GM19035 (cell line): ENCODE results near the gene ALDH3B1.

Experiments used
- ATAC-seq: cut with Tn5 transposase; IDR thresholded peaks from one replicate; pipeline ENCODE4 v1.9.1; 2021; ENCODE audit not compliant: unreplicated experiment

ALDH3B1 gene

GRCh38 chr11:68028802-68029545, 18.8 kb downstream of the ALDH3B1 start:
- no peak for ATAC-seq

DNA sequence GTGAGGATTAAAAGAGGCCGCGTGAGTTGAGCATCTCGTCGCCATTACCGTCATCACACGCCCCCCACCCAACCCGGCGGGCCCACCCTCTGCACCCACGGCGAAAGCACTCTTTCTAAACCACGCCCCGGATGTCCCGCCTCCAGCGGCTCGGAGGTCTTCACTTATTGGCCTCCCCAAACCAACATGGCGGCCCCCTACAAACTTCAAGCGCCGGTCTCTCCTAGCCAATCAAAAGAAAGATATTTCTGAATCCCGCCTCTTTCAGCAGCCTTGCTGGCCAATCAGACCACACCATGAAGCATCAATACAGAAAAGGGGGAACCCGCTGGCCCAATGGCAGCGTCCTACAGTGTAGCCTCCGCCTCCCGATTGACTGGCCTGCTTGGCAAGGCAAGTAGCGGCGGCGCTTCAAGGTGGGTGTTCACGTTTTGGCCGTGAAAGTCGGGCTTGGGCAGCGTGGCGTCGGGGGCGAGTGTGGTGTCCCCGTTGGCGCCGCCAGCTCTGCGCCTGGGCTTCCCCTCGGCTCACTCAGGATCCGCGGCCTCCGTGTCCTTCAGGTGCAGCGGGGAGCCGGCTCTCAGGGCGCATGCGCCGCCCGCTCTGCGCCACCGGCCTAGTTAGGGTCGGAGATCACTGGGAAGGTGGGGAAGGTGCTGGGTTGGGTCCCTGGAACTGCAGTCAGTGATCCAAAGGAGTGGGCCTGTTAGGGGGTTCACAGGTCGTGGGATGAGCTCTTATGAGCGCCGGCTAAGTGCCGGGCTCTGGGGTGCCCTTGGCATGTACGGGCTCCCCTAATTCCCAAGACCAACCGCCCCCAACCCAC, 20.4 kb downstream of the ALDH3B1 start, which contains the start of gene NDUFS8:
Gene NDUFS8, plus strand, starts transcription at position 364 of the 826 bp plus-strand sequence. CDS start 1,471 bp downstream, outside the sequence.
- ATAC-seq = peak; percentile 91

- ATAC-seq = no peak
Measured at GRCh38 chr11:68031144-68031464, 21.0 kb downstream of the ALDH3B1 start.

DNA sequence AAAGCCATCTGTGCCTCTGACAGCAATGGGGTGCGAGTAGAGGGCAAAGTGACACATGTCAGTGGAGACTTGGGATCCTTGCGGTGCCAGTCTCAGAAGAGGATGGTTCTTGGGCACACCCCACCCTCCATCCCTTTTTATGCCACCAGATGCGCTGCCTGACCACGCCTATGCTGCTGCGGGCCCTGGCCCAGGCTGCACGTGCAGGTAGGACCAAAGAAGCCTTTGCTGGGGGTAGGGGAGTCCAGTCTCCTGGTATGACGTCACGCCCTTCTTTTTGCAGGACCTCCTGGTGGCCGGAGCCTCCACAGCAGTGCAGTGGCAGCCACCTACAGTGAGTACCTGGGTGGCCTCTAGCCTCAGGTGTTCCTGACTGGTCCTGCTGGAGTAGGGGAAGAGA, 21.9 kb downstream of the ALDH3B1 start:
- ATAC-seq = no peak

- ATAC-seq = no peak
Measured at GRCh38 chr11:68032997-68033707, 23.0 kb downstream of the ALDH3B1 start.

GRCh38 chr11:68033708-68034045, 23.6 kb downstream of the ALDH3B1 start:
- ATAC-seq = no peak

DNA sequence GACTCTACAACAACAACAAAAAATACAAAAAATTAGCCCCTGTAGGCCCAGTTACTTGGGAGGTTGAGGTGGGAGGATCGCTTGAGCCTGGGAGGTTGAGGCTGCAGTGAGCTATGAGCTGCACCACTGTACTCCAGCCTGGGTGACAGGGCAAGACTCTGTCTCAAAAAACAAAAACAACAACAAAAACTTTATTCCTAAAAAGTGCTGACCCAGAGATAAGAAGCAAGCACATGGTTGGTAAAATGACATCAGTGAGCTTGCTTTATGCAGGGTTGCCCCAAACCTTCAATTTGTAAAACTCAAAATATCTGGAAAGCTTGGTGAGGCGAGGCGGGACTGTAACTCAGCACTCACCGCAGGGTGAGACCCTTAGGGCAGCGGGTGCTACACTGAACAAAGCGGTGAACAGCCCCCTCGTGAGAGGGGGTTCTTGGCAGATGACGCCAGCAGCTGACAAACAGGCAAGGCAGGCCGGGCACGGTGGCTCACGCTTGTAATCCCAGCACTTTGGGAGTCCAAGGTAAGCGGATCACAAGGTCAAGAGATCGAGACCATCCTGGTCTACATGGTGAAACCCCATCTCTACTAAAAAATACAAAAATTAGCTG, 25.2 kb downstream of the ALDH3B1 start:
- no peak for ATAC-seq

DNA sequence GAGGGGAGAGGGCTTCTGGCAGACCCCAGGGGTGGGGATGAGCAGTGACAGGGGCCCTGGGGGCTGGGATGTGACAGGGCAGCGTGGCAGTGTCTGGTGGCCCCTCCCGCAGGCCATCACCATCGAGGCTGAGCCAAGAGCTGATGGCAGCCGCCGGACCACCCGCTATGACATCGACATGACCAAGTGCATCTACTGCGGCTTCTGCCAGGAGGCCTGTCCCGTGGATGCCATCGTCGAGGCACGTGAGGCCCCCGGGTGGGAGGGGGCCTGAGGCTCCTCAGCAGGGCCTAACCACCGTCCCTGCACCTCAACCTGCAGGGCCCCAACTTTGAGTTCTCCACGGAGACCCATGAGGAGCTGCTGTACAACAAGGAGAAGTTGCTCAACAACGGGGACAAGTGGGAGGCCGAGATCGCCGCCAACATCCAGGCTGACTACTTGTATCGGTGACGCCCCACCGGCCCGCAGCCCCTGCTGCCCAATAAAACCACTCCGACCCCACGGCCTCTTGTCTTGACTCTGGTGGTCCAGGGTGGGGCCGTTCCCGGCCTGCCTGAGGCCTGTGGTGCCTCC, 26.1 kb downstream of the ALDH3B1 start:
- no peak for ATAC-seq

- no peak for ATAC-seq
Measured at GRCh38 chr11:68036717-68037239, 26.7 kb downstream of the ALDH3B1 start.

DNA sequence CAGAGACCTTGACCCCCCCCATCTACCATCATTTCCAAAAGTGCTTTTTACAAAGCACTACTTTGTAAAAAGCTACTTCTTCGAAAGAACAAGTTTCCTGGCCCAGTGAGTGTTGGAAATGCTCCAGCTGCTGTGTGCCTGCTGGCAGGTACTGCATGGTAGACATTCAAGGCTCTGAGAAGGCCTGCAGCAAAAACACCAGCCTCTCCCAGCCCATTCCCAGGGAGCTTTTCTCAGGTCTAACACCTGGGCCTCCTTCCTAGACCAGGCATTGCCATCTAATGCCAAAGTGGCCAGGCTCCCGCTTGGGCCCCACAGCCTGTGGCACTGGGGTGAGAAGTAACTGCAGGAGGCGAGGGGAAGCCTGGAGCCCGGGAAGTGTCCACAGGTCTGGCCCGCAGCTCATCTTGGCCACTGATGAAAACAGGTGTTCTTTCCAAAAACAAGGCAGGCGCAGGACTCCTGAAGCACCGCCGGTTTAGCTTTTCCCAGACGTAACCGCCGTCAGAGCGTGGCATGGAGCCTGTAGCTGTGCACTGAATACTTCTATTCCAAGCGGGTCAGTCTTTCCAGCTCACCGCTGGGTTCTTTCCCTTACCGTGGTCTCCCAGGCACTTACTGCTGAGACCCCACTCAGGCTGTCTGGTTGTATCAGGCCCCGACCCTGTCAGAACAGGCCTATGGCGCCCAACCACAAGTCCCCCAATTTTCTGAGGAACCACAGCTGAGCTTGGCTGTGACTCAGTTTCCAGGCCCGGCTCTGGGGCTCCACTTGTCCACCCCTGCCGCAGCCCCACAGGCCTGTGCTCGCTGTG, 27.5 kb downstream of the ALDH3B1 start:
- no peak for ATAC-seq

- ATAC-seq = no peak
Measured at GRCh38 chr11:68038226-68038717, 28.1 kb downstream of the ALDH3B1 start.

GRCh38 chr11:68038718-68039525, 28.8 kb downstream of the ALDH3B1 start, which contains the start of gene TCIRG1:
TSS of gene TCIRG1 (plus strand) at chr11:68039025. CDS start at chr11:68041272, 2,247 bp downstream.
- ATAC-seq = no peak

- no peak for ATAC-seq
Measured at GRCh38 chr11:68039526-68040086, 29.5 kb downstream of the ALDH3B1 start.

GRCh38 chr11:68040101-68040956, 30.2 kb downstream of the ALDH3B1 start:
- no peak for ATAC-seq

DNA sequence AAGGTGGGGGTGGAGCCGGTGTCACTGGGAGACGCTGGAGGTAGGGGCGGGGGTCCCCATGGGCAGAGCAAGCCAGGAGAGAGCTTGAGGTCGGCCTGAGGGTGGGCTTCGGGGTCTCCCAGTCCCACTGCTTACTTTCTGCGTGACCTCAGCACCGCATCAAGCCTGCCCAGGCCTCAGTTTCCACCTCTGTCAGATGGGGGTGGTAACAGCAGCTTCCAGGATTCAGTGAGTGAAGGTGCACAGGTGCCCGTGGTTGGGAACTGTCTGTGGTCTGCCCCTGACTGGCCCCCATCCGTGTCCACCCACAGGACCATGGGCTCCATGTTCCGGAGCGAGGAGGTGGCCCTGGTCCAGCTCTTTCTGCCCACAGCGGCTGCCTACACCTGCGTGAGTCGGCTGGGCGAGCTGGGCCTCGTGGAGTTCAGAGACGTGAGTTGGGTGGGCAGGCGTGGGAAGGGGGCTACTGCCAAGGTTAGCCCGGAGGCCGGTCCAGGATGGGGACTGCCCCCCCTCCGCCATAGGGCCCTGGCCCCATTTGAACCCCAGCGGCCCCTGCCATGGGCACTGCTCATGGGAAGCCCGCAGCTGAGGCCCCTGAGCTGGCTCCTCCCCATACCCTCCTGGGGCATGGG, 30.9 kb downstream of the ALDH3B1 start:
- ATAC-seq = no peak

GRCh38 chr11:68041617-68042218, 31.6 kb downstream of the ALDH3B1 start:
- ATAC-seq = no peak
